Activated CD8-positive, alpha-beta memory T cell treated with anti-CD3 and anti-CD28 coated beads, Interleukin-2, amount 50 U/mL, for 24 hours (primary cell): ENCODE data around the gene ENPP6.
"Not testable (repeated sequence)": the region's sequence is repeated elsewhere in the genome, so short reads cannot be mapped to it uniquely, and the experiment has no call there.

Source experiments
- DNase-seq: peaks from one replicate; pipeline ENCODE4 v3.0.0-alpha.2; 2020; ENCODE audit errors: extremely low read depth

The ENPP6 gene

DNA sequence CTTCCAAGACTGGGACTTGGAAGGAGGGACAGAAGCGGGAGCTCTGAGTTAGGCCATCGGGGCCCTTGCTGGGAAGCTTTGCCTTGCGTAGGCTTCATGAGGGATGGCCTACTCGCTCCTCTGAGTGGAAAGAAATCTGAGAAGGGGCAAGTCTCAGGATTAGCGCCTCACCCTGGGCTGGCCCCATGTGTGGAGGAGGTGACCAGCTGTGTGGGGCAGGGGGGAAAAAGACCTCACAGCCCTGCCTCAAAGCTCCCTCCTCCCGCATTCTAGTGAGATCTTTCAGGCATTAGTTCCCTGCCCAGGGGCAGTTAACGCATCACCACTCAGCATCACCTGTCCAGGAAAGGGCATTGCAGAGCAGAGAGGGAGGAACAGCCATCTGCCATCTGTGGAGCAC lies 156.1 kb downstream of the ENPP6 start:
- no peak for DNase-seq

DNA sequence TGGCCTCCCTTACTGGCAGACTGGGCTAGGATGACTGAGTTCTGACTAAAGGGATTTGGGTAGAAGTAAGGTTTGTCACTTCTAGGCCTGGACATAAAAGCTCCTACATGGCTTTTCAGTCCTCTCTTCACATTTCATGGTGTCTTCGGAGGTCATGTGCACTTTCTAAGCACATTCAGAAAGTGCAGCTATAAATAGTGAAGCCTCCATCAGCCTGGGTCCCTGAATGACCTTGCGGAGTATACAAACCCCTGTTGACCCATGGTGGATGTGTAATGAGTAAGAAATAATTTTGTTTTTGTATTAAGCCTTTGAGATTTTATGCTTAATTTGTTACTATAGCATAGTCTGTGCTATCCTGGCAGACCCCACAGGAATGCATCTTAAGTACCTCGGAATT lies 158.6 kb downstream of the ENPP6 start:
- no peak for DNase-seq

DNA sequence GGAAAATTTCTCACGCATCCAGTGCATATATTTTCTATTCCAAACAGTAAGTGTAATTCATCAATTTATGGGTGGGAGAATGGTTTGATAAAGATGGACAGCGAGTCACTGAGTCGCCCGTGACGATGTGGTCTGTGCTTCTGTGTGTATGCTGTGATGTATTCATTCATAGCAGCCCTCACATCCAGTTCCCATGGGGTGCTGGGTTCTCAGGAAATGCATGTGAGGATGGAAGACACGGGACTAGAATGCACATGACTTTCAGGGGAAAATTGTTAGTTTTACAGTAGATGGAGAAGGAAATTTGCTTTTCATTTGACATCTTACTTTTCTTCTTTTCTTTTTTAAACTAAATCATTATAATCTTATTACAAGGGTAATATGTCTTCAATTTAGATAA lies 159.6 kb downstream of the ENPP6 start:
- DNase-seq, result no peak

DNA sequence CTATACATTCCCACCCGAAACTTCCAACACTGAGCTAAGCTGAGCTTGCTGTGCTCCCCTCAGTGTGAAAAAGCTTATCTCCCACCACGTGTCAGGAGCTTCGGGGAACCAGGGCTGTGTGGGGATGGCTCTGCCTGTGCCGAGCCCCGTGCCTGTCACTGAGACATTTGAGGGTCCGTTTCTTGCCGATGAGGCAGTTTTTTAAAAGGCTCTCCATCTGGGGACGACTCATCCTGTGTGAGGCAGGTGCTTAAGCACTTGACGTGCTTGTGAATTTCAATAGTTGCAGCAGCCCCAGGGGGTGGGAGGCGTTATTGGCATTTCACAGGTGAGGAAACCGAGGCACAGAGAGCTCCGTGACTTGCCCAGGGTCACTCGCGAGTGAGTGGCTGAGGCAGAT lies 160.8 kb downstream of the ENPP6 start:
- DNase-seq, result no peak

DNA sequence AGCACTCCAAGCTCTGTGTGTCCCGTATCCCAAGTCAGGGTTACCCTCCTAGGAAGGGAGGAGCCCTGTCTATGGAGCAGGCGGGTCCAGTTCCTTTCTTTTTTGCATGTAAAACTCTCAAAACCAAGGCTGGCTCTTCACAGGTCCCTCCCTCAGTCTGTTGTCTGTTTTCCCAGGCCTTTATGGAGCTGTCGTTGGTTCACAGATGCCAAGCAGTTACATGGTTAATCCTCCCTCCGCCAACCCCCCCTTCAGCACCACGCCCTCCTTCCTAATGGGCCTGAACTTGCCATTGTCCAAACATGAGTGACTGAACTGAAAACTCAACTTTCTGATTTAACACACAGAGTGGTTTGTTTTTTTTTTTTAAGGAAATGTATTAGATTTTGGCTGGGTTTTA lies 164.2 kb downstream of the ENPP6 start:
- no peak for DNase-seq

GRCh38 chr4:184052616-184053015 lies 165.1 kb downstream of the ENPP6 start:
- DNase-seq, result no peak

DNA sequence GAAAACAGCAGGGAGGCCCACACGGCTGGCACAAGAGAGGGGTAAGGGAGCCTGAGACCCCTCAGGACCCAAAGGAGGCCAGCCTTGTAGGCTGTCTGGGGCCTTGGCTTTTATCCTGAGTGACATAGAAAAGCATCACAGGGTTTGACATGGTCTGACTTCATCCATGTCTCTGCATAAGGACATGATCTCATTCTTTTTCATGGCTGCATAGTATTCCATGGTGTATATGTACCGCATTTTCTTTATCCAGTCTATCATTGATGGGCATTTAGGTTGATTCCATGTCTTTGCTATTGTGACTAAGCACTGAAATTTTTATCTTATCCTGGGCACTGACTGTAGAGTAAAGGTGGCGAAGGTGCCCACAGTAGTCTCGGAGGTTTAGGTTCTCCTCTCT lies 166.4 kb downstream of the ENPP6 start:
- DNase-seq, result not testable (repeated sequence)

DNA sequence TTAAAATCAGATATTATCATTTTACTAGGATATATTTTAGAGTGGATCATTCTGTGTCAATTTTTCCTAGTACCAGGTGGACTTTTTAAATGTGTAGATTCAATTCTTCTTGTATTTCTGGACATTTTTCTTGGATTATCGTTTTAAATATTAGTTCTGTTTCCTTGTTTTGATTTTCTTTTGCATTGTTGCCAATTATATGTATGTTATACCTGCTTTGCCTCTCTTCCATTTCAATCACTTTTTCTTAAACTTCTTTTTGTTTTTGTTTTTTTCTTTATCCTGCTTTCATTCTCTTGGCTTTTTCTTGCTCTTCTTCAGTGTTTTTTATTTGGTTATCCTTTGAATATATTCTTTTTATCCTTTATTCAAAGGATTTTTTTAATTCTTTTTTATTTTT lies 171.5 kb downstream of the ENPP6 start:
- no peak for DNase-seq

GRCh38 chr4:184041156-184041555 lies 176.5 kb downstream of the ENPP6 start:
- DNase-seq, result no peak

- no peak for DNase-seq
These were observed 177.7 kb downstream of the ENPP6 start for GRCh38 chr4:184039963-184040383.
